Hepatocyte (in vitro differentiated cells): ENCODE results near the gene PRDX5. TPM values are rescaled to one million over a fixed set of nuclear protein-coding genes. Genes with fewer than 3 reads are reported as not detected.

Source experiments
- DNase-seq: peaks from one replicate; pipeline ENCODE4 v3.0.0-alpha.2; 2016; ENCODE audit warnings: low spot score
- H2AFZ ChIP-seq: fragments of 200-600 bp; sonication (generic); 2 replicates; pipeline ENCODE4 v1.6.0; 2016; ENCODE audit warnings: antibody characterized with exemption, mild to moderate bottlenecking
- H3K27ac ChIP-seq: fragments of 200-600 bp; sonication (generic); 2 replicates; pipeline ENCODE4 v1.5.1; 2016; ENCODE audit warnings: mild to moderate bottlenecking
- H3K27me3 ChIP-seq: fragments of 200-600 bp; sonication (generic); 2 replicates; pipeline ENCODE4 v1.6.1; 2016
- H3K36me3 ChIP-seq: fragments of 200-600 bp; sonication (generic); replicated peaks from 2 replicates; pipeline ENCODE4 v1.5.1; 2016; ENCODE audit warnings: low read depth; ENCODE audit not compliant: insufficient read depth
- H3K4me1 ChIP-seq: fragments of 200-600 bp; sonication (generic); 2 replicates; pipeline ENCODE4 v1.5.1; 2016; ENCODE audit warnings: mild to moderate bottlenecking, moderate library complexity; ENCODE audit not compliant: insufficient read depth
- H3K4me2 ChIP-seq: fragments of 200-600 bp; sonication (generic); 2 replicates; pipeline ENCODE4 v1.6.0; 2016
- H3K4me3 ChIP-seq: fragments of 200-600 bp; sonication (generic); 2 replicates; pipeline ENCODE4 v1.5.1; 2016; ENCODE audit warnings: mild to moderate bottlenecking
- H3K79me2 ChIP-seq: fragments of 200-600 bp; sonication (generic); 2 replicates; pipeline ENCODE4 v1.6.0; 2017; ENCODE audit warnings: mild to moderate bottlenecking
- H3K9me2 ChIP-seq: fragments of 200-600 bp; sonication (generic); replicated peaks from 2 replicates; pipeline ENCODE4 v1.6.0; 2017; ENCODE audit warnings: mild to moderate bottlenecking; ENCODE audit not compliant: insufficient read depth
- H3K9me3 ChIP-seq: fragments of 200-600 bp; sonication (generic); 2 replicates; pipeline ENCODE4 v1.5.1; 2016; ENCODE audit warnings: low read depth, mild to moderate bottlenecking
- H4K20me1 ChIP-seq: fragments of 200-600 bp; sonication (generic); 2 replicates; pipeline ENCODE4 v1.6.0; 2016; ENCODE audit warnings: mild to moderate bottlenecking; ENCODE audit not compliant: insufficient read depth, poor library complexity, severe bottlenecking
- CTCF ChIP-seq: fragments of 200-600 bp; sonication (generic); IDR thresholded peaks from 2 replicates; pipeline ENCODE4 v1.5.1; 2016; ENCODE audit warnings: antibody characterized with exemption, mild to moderate bottlenecking; ENCODE audit not compliant: poor library complexity
- EZH2 ChIP-seq: fragments of 200-600 bp; sonication (generic); IDR thresholded peaks from 2 replicates; pipeline ENCODE4 v1.6.1; 2016; ENCODE audit warnings: antibody characterized with exemption, mild to moderate bottlenecking, borderline replicate concordance
- EZH2phosphoT487 ChIP-seq: fragments of 200-600 bp; sonication (generic); IDR thresholded peaks from one replicate; pipeline ENCODE4 v1.6.1; 2018; ENCODE audit warnings: antibody characterized with exemption, mild to moderate bottlenecking, low read depth, moderate library complexity; ENCODE audit not compliant: unreplicated experiment, severe bottlenecking
- WGBS: methylation state at CpG from one replicate; pipeline ENCODE4 v1.1.6; 2016; ENCODE audit warnings: low lambda C conversion rate; ENCODE audit errors: missing lambda C conversion rate; 5-methylcytosine and 5-hydroxymethylcytosine counted together
- polyA plus RNA-seq: library from polyadenylated mRNA; unstranded; fragments of >200 nt; fragmentation: Nextera tagmentation; extraction: Ambion mirVana; gene quantifications from 2 replicates; pipeline ENCODE4 v1.2.1, GENCODE V29; 2016
- total RNA-seq: library from RNA; depleted of rRNA; stranded (reverse); fragments of >200 nt; gene quantifications from 2 replicates; pipeline ENCODE4 v1.2.3, GENCODE V29; 2014

Gene PRDX5
- total and polyA plus RNA-seq, 2 experiments from 2014 or later, result 267 to 517 TPM

GRCh38 chr11:64347193-64347867 is 29.4 kb downstream of the PRDX5 start:
- no peak for TF ChIP-seq CTCF
- TF ChIP-seq EZH2phosphoT487, result no peak
- TF ChIP-seq EZH2, result no peak
- H3K27me3 ChIP-seq, result no peaks in the 10 kb centered on the region
- H3K9me2 ChIP-seq, result no peaks in the 10 kb centered on the region
- H3K4me1 ChIP-seq, result no peaks in the 10 kb centered on the region
- H3K36me3 ChIP-seq, result no peaks in the 10 kb centered on the region
- no peaks in the 10 kb centered on the region for H4K20me1 ChIP-seq
- H2AFZ ChIP-seq, result no peak overlapping the region
- no peak overlapping the region for H3K4me3 ChIP-seq
- no peak overlapping the region for H3K4me2 ChIP-seq
- no peaks in the 10 kb centered on the region for H3K79me2 ChIP-seq
- WGBS, result 95% methylated on average over 12 of the region's 12 CpGs
- H3K9me3 ChIP-seq, result no peaks in the 10 kb centered on the region
- H3K27ac ChIP-seq, result no peak overlapping the region
- DNase-seq, result no peak

GRCh38 chr11:64348383-64349024 is 30.6 kb downstream of the PRDX5 start:
- Histone ChIP-seq H3K79me2 (no peaks in the 10 kb centered on the region), H4K20me1 (no peaks in the 10 kb centered on the region), H3K4me1 (no peaks in the 10 kb centered on the region), H3K9me3 (no peaks in the 10 kb centered on the region), H3K27me3 (no peaks in the 10 kb centered on the region), H3K36me3 (no peaks in the 10 kb centered on the region), H3K4me2 (no peak overlapping the region), H3K27ac (no peak overlapping the region), H2AFZ (no peak overlapping the region), H3K9me2 (no peaks in the 10 kb centered on the region), H3K4me3 (no peak overlapping the region)
- TF ChIP-seq EZH2phosphoT487 (no peak), EZH2 (no peak), CTCF (no peak)
- WGBS, result 82% methylated on average over 12 of the region's 14 CpGs
- no peak for DNase-seq

- WGBS, result 93% methylated on average over 7 of the region's 7 CpGs
- H2AFZ ChIP-seq, result no peak overlapping the region
- DNase-seq, result peak; percentile 2
- H3K9me2 ChIP-seq, result no peaks in the 10 kb centered on the region
- TF ChIP-seq EZH2phosphoT487 (no peak), EZH2 (no peak), CTCF (no peak)
- H3K27me3 ChIP-seq, result no peaks in the 10 kb centered on the region
- no peaks in the 10 kb centered on the region for H3K36me3 ChIP-seq
- no peak overlapping the region for H3K4me3 ChIP-seq
- H3K9me3 ChIP-seq, result no peaks in the 10 kb centered on the region
- H3K79me2 ChIP-seq, result no peaks in the 10 kb centered on the region
- H4K20me1 ChIP-seq, result no peaks in the 10 kb centered on the region
- no peak overlapping the region for H3K4me2 ChIP-seq
- no peaks in the 10 kb centered on the region for H3K4me1 ChIP-seq
- no peak overlapping the region for H3K27ac ChIP-seq
These were observed 31.1 kb downstream of the PRDX5 start for GRCh38 chr11:64349025-64349387.
